Ishikawa (cell line): ENCODE data around the gene MGAT5B.

ENCODE experiments used
- CEBPB ChIP-seq: IDR thresholded peaks from 2 replicates; pipeline ENCODE4 v1.6.1; 2012
- ZBTB7A ChIP-seq: IDR thresholded peaks from 2 replicates; pipeline ENCODE4 v1.6.1; 2012; ENCODE audit warnings: low read depth

- TF ChIP-seq ZBTB7A (no peak), CEBPB (no peak)
Observed at GRCh38 chr17:76947771-76948170, 79.6 kb downstream of the MGAT5B start.
